Mesothelial cell of epicardium (in vitro differentiated cells): ENCODE results near the gene HECTD2. TPM values are rescaled to one million over a fixed set of nuclear protein-coding genes. Genes with fewer than 3 reads are reported as not detected.
A peak's percentile ranks its signal among the peaks of the same experiment; 100 is the strongest.

Experiments
- DNase-seq, 2 experiments: peaks; one replicate each; pipeline ENCODE4 v3.0.0; 2021; ENCODE audit warnings: low spot score in 2 of 2; ENCODE audit not compliant: unreplicated experiment in 2 of 2
- H3K27ac Mint-ChIP-seq: 2 replicates; pipeline ENCODE4 v1.8.0; 2021; ENCODE audit warnings: mixed read lengths
- H3K27me3 Mint-ChIP-seq: 2 replicates; pipeline ENCODE4 v1.8.0; 2021; ENCODE audit warnings: low read depth, mixed read lengths
- H3K36me3 Mint-ChIP-seq: 2 replicates; pipeline ENCODE4 v1.8.0; 2021; ENCODE audit warnings: mixed read lengths
- H3K4me1 Mint-ChIP-seq: 2 replicates; pipeline ENCODE4 v1.8.0; 2021; ENCODE audit warnings: mixed read lengths
- H3K4me3 Mint-ChIP-seq: 2 replicates; pipeline ENCODE4 v1.8.0; 2021; ENCODE audit warnings: mild to moderate bottlenecking, moderate library complexity, mixed read lengths
- H3K9me3 Mint-ChIP-seq: 2 replicates; pipeline ENCODE4 v1.8.0; 2021; ENCODE audit warnings: mixed read lengths
- total RNA-seq: library from RNA; stranded (reverse); gene quantifications from 3 replicates; pipeline ENCODE4 v1.2.1, GENCODE V29; 2021
- TF ChIP-seq, protein P1 (sequence below): fragments of 200-600 bp; sonication (generic); IDR thresholded peaks from one replicate; pipeline ENCODE4 v1.5.0; 2021; ENCODE audit warnings: antibody characterized with exemption; ENCODE audit not compliant: unreplicated experiment

HECTD2 gene
- total RNA-seq, 1 donor from 2014 or later: 22.5 TPM

DNA sequence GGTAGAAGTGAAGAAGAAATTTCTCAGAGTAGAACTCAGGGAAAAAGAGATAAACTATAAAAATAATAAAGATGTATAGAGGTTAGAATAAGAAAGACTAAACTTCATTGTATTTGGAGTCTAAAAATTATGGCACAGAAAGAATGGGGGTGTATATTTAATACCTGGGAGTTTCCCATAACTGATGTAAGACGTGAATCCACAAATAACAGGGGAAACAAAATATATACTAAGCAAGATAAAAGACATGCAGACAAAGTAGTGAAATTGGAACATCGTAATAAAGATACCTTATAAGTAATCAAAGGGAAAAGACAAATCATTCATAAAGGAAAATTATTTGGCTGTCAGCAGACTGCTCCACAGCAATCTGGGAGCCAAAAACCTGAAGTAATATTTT, 62.8 kb downstream of the HECTD2 start:
- H3K4me1 Mint-ChIP-seq: no peaks in the 10 kb centered on the region
- peaks cover 49% of the 10 kb centered on the region for H3K9me3 Mint-ChIP-seq
- no peak for DNase-seq
- TF ChIP-seq, protein P1, sequence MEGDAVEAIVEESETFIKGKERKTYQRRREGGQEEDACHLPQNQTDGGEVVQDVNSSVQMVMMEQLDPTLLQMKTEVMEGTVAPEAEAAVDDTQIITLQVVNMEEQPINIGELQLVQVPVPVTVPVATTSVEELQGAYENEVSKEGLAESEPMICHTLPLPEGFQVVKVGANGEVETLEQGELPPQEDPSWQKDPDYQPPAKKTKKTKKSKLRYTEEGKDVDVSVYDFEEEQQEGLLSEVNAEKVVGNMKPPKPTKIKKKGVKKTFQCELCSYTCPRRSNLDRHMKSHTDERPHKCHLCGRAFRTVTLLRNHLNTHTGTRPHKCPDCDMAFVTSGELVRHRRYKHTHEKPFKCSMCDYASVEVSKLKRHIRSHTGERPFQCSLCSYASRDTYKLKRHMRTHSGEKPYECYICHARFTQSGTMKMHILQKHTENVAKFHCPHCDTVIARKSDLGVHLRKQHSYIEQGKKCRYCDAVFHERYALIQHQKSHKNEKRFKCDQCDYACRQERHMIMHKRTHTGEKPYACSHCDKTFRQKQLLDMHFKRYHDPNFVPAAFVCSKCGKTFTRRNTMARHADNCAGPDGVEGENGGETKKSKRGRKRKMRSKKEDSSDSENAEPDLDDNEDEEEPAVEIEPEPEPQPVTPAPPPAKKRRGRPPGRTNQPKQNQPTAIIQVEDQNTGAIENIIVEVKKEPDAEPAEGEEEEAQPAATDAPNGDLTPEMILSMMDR: no peak
- H3K36me3 Mint-ChIP-seq: peaks cover 29% of the 10 kb centered on the region
- H3K27ac Mint-ChIP-seq: no peak overlapping the region
- no peaks in the 10 kb centered on the region for H3K27me3 Mint-ChIP-seq
- no peak overlapping the region for H3K4me3 Mint-ChIP-seq

DNA sequence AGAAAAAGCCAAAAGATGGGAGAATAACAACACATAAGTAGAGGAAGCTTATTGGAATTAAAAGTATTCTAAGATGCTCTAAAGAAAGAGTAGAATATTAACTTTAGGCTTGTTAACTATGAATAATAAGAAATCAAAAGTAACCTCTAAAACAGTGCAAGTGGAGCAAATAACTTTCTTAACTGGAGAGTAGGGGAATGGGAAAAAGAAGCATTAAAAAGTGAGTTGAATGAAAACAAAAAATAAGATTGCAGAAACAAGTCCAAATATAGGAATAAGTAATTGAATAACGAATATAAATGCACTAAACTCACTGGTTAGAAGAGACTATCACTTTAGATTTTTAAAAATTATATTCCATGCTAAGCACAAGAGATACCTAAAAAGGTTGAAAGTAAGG, 63.9 kb downstream of the HECTD2 start:
- DNase-seq: no peak
- H3K27ac Mint-ChIP-seq: no peak overlapping the region
- TF ChIP-seq, protein P1: no peak
- no peaks in the 10 kb centered on the region for H3K4me1 Mint-ChIP-seq
- H3K27me3 Mint-ChIP-seq: no peaks in the 10 kb centered on the region
- peaks cover 18% of the 10 kb centered on the region for H3K36me3 Mint-ChIP-seq
- peaks cover 39% of the 10 kb centered on the region for H3K9me3 Mint-ChIP-seq
- H3K4me3 Mint-ChIP-seq: no peak overlapping the region

DNA sequence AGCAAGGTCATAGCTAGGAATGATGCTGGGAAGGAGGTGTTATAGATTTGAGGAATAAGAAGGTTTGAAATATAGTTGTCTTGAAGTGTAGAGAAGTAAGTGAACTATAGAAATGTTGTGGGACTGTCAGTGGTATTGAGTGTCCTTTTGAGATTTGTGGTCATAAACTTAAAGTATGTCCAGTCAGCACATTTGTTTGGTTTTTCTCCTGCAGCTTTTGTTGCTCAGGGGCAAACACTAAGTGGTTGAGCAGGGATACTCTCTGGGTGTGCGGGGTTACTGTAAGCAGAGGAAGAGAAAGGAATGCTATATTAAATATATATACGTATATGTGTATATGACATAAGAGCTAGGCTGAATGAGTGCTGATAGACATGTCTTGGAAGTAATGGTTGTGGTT, 67.1 kb downstream of the HECTD2 start:
- TF ChIP-seq, protein P1: no peak
- Mint-ChIP-seq H3K36me3 (peaks cover 5% of the 10 kb centered on the region), H3K9me3 (peaks cover 8% of the 10 kb centered on the region), H3K27ac (no peak overlapping the region), H3K4me1 (no peaks in the 10 kb centered on the region), H3K27me3 (no peaks in the 10 kb centered on the region), H3K4me3 (no peak overlapping the region)
- DNase-seq: no peak

DNA sequence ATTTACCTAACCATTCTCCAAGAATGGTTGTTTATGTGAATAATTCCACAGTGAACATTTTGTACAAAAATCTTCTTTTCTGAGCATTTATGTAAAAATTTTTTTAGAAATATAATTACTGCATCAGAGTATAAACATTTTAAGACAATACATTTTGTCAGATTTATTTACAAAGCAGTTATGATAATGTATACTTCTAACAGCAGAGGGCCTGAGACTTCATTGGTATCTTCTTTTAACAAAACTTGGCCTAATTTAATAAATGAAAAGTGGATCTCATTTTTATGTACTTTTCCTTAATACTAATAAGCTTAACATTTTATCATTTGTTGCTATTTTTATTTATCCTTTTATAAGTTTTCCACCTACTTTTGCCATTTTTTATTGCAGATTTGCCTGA, 69.4 kb downstream of the HECTD2 start:
- Mint-ChIP-seq H3K27me3 (no peaks in the 10 kb centered on the region), H3K9me3 (no peaks in the 10 kb centered on the region), H3K27ac (no peak overlapping the region), H3K4me1 (no peaks in the 10 kb centered on the region), H3K4me3 (no peak overlapping the region), H3K36me3 (peaks cover 10% of the 10 kb centered on the region)
- TF ChIP-seq, protein P1: no peak
- DNase-seq: no peak

DNA sequence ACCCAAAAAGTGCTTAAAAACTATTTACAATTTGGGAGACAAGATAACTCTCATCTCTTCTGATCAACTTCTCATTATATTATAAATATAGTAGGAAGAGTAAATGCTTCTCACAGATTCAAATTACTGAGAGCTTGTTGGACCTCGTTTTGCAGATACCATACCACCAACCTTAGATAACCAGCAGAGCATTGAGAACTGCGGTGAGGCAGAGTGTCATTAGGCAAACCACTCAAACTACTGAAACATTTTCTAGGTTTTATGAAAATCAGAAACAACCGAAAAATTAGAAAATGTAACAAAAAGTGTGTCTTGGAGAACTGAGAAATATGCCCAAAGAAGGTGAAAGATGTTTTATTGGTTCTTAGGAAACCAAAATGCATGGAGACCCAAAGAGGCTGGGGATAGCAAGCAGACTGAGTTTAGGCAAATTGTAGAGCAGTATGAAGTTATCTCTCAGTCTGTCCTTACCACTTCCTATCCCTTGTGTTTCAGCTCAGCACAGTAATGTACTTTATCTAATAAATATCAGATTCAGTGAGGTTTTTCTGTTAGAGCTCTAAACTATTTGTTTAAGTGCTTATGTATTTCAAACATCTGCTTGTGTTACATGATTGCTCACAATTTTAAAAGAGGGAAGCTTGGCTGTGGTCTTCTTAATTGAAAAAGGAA, 77.9 kb downstream of the HECTD2 start:
- Mint-ChIP-seq H3K4me3 (no peak overlapping the region), H3K9me3 (no peaks in the 10 kb centered on the region), H3K27me3 (no peaks in the 10 kb centered on the region), H3K27ac (no peak overlapping the region), H3K4me1 (no peaks in the 10 kb centered on the region), H3K36me3 (peaks cover 5% of the 10 kb centered on the region)
- TF ChIP-seq, protein P1: no peak
- DNase-seq: no peak

DNA sequence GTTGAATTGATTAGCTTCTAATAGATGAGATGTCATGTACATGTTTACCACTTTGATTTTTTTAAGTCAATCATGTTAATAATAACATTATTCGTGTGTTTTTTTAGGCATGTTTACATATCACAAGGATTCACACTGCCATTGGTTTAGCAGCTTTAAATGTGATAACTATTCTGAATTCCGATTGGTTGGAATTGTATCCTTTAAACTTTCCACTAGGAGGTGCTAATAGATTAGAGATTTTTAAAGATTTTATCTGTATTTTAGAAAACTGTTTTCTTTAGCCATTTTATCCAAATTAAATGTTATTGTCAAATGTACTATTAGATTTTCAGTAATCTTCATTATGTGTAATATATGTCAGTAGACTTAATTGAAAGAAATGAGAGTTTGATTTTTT, 83.2 kb downstream of the HECTD2 start:
- Mint-ChIP-seq H3K9me3 (no peaks in the 10 kb centered on the region), H3K4me1 (no peaks in the 10 kb centered on the region), H3K27ac (no peak overlapping the region), H3K4me3 (no peak overlapping the region), H3K27me3 (no peaks in the 10 kb centered on the region), H3K36me3 (no peaks in the 10 kb centered on the region)
- no peak for DNase-seq
- TF ChIP-seq, protein P1: peak; percentile 60
